ENCODE measurements around the gene CAB39L.

CAB39L gene

GRCh38 chr13:49399801-49400472 is 43.9 kb downstream of the CAB39L start:
- DNase-seq, result peak in 1 of 3 donors; percentile 11

GRCh38 chr13:49395878-49396380 is 47.9 kb downstream of the CAB39L start:
- DNase-seq, result no peak

GRCh38 chr13:49395451-49395865 is 48.4 kb downstream of the CAB39L start:
- DNase-seq, result no peak

- no peak for DNase-seq
These were observed 55.7 kb downstream of the CAB39L start for GRCh38 chr13:49388091-49388635.

GRCh38 chr13:49386664-49387063 is 57.2 kb downstream of the CAB39L start:
- no peak for DNase-seq

GRCh38 chr13:49376121-49376520 is 67.7 kb downstream of the CAB39L start:
- no peak for DNase-seq

GRCh38 chr13:49374585-49375290 is 69.1 kb downstream of the CAB39L start:
- peak; percentile 4 to 46 (median 39) for DNase-seq

GRCh38 chr13:49373716-49374115 is 70.1 kb downstream of the CAB39L start:
- DNase-seq, result no peak

GRCh38 chr13:49371943-49372613 is 71.8 kb downstream of the CAB39L start:
- DNase-seq, result no peak

GRCh38 chr13:49370371-49370770 is 73.5 kb downstream of the CAB39L start:
- DNase-seq, result no peak

GRCh38 chr13:49369866-49370265 is 74.0 kb downstream of the CAB39L start:
- DNase-seq, result peak; percentile 35 to 45 (median 37)

- peak in 2 of 3 donors; percentile 17 to 20 for DNase-seq
These were observed 75.2 kb downstream of the CAB39L start for GRCh38 chr13:49368688-49369087.

- DNase-seq, result peak in 1 of 3 donors; percentile 12
These were observed 76.0 kb downstream of the CAB39L start for GRCh38 chr13:49367640-49368422.

GRCh38 chr13:49366841-49367240 is 77.0 kb downstream of the CAB39L start:
- no peak for DNase-seq

GRCh38 chr13:49357694-49358093 is 86.2 kb downstream of the CAB39L start:
- no peak for DNase-seq

- no peak for DNase-seq
These were observed 87.6 kb downstream of the CAB39L start for GRCh38 chr13:49356223-49356622.

GRCh38 chr13:49354719-49355118 is 89.1 kb downstream of the CAB39L start:
- no peak for DNase-seq

GRCh38 chr13:49353908-49354307 is 90.0 kb downstream of the CAB39L start:
- no peak for DNase-seq

GRCh38 chr13:49351871-49352270 is 92.0 kb downstream of the CAB39L start:
- DNase-seq, result no peak

GRCh38 chr13:49348751-49349150 is 95.1 kb downstream of the CAB39L start:
- no peak for DNase-seq

GRCh38 chr13:49347650-49348385 is 96.0 kb downstream of the CAB39L start:
- no peak for DNase-seq

- no peak for DNase-seq
These were observed 97.4 kb downstream of the CAB39L start for GRCh38 chr13:49346460-49346859.
